8988T (cell line): Measurements from ENCODE around the gene SEC14L6.
"Not testable (repeated sequence)": the region's sequence is repeated elsewhere in the genome, so short reads cannot be mapped to it uniquely, and the experiment has no call there.

ENCODE experiments used
- DNase-seq: peaks from one replicate; pipeline ENCODE4 v3.0.0; 2011

Gene SEC14L6

DNA sequence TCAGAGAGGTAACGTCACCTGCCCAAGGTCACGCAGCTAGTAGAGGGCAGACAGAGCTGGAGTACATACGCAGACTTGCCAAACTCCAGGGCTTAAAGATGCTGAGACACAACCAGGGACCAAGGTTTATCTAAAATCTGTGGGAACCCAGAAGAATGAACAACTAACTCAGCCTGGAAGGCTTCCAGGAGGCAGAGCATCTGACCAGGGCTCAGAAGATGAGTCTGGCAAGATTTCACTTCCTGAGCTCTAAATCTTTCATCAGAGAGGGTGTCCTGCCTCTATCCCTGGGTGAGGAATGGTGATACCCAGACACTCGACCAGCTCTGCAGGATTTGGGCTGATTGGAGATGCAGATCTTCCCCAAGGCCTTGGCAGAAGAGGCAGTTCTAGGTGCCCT, 18.8 kb upstream of the SEC14L6 start:
- no peak for DNase-seq

DNA sequence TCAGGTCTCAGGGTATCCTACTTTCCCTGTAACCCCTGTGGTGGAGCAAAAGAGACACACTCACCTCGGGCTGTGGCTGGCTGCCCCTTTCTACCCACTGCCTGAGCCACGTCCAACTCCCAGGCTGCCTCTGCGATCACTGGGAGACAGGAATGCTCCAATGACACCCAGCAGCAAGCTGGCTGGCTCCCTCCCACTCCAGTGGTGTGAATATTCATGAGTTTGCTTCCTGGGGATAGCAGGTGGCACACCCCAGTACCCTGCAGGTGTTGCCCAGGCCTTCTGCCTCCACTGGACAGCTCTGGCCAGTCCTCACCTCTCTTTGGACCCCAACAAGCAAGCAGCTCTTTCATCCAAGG, 18.2 kb upstream of the SEC14L6 start:
- no peak for DNase-seq

DNA sequence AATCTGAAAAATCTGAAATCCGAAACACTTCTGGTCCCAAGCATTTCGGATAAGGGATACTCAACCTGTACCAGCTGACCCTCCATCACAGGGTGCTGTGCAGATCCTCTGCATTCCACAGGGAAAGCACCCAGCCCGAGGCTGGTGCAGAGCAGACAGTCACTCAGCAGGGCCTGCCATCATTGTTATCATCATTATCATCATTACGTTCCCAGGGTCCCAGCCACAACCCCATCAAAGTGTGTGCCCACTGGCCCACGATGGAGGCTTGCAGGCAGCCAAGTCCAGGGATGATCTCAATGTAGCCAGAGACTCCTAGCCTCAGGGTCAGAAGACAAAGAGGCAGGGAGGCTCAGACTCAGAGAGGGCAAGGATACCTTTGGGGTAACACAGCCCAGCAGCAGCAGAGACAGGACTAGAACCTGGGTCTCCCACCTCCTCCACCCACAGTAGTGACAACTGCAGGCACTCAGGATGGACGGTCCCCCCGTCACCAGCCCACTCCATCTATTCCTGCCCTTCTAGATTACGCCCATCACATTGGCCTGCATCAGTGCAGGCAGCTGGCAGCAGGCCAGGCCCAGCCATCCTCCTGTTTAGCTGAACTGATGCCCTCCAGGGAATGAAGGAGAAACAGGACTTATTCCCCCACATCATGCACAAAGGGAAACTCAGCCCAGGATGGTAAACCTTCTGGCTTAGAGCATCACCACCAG, 17.7 kb upstream of the SEC14L6 start:
- no peak for DNase-seq

DNA sequence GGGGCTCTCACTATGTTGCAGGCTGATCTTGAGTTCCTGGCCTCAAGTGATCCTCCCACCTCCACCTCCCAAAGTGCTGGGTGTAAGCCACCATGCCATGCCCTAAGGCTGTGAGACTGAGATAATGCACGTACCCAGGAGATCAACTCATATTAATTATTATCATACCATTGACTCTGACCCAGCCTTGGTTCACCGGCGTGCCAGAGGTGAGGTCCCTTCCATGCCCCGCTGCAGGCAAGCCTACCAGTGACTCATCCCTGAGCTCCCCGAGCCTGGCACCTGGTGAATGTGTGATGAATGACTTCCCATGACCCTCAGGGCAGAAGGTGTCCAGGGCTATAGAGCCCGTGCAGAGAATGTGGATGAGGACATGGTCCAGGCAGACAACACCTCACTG, 15.8 kb upstream of the SEC14L6 start:
- no peak for DNase-seq

DNA sequence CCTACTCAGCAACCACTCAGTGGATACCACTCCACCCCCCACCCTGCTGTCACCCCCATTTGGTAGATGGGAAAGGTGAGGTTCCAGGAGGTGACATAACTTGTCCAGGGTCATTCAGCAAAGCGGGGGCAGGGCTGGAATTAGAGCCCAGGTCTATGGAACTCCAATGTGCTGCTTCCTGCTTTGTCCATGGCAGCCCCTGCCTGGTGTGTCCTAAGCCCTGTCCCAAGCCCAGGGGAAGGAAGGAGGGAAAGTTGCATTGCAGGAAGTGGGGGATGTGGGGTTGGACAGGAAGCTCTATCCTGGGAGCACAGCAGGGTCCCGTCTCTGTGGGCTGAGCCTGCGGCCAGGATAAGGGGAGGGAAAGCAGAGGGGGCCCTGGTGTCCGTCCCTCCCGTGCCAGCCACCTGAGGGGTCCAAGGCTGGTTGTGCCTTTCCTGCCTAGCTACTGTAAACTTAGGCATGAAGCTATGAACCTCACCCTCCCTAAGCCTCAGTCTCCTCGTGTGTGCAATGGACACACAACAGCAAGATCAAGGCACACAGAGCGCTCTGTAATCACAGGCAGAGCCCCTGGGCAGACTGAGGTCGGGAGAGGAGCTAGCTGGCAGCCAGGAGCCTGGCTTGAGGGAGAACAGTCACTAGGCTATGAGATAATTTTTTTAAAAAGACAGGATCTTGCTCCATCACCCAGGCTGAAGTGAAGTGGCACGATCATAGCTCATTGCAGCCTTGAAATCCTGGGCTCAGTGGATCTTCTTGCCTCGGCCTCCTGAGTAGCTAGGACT, 15.1 kb upstream of the SEC14L6 start:
- no peak for DNase-seq

DNA sequence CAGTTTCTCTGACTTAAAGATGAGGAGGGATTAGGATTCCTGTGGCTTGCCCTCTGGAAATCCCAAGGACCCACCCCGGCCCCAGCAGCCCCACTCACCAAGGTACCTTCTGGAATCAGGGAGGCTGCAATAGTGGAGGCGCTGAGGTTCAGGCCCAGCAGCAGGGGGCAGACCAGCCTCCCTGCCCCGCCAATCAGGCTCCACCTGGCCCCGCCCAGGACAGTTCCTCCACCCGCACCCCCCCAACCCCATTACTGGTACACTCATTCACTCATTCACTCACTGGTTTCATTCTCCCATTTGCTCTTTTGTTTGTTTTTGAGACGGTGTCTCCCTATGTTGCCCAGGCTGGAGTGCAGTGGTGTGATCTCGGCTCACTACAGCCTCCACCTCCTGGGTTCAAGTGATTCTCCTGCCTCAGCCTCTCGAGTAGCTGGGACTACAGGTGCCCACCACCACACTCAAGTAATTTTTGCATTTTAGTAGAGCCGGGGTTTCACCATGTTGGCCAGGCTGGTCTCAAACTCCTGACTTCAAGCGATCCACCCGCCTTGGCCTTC, 14.2 kb upstream of the SEC14L6 start:
- not testable (repeated sequence) for DNase-seq

DNA sequence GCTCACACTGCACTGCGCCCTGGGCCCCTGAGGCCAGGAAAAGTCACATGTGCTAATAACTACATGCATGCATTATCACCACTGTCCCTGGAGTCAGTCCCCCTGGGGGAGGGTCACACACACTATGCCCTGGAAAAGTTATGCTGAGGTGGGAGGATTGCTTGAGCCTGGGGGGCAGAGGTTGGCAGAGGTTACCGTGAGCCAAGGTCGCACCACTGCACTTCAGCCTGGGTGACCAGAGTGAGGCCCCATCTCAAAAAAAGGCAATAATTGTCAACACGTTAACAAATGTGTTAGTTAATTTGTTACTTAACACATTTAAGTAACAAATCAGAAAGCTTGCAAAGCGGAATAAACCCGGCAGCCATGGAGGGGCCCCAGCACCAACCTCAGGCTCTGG, 13.3 kb upstream of the SEC14L6 start:
- no peak for DNase-seq

DNA sequence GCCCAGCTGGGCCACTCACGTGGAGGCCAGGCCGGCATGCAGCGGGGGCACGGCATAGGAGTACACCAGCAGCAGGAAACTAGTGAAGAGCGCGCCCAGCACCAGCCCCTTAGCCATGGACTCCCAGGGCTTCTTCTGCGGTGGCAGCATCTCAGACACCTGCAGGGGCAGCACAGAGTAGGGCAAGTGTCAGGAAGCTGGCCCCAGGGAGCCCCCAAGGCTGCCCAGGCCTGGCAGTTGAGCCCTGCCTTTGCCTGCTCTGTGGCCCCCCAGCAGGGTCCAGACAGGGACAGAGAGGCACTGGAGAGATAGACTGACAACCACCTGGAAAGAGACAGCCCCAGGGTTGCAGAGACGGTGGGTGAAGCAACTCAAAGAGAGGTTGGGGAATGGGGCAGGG, 10.7 kb upstream of the SEC14L6 start:
- DNase-seq: no peak

DNA sequence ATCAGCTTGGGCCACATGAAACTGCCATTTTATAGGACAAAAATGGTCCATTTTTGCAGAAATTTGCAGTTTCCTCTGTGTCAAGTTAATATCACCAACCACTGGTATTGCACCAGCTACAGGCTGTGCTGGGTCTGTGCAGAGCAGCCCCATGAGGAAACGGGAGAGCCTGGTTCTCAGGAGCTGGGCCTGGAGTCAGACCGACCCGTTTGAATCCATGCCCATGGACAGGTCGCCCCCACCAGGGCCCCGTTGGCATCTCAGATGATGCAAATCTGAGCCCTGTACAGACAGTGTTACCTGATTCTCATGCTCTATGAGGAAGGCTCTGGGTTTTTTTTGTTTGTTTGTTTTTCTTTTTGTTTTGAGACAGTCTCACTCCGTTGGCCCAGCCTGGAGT, 9.8 kb upstream of the SEC14L6 start:
- DNase-seq: no peak

DNA sequence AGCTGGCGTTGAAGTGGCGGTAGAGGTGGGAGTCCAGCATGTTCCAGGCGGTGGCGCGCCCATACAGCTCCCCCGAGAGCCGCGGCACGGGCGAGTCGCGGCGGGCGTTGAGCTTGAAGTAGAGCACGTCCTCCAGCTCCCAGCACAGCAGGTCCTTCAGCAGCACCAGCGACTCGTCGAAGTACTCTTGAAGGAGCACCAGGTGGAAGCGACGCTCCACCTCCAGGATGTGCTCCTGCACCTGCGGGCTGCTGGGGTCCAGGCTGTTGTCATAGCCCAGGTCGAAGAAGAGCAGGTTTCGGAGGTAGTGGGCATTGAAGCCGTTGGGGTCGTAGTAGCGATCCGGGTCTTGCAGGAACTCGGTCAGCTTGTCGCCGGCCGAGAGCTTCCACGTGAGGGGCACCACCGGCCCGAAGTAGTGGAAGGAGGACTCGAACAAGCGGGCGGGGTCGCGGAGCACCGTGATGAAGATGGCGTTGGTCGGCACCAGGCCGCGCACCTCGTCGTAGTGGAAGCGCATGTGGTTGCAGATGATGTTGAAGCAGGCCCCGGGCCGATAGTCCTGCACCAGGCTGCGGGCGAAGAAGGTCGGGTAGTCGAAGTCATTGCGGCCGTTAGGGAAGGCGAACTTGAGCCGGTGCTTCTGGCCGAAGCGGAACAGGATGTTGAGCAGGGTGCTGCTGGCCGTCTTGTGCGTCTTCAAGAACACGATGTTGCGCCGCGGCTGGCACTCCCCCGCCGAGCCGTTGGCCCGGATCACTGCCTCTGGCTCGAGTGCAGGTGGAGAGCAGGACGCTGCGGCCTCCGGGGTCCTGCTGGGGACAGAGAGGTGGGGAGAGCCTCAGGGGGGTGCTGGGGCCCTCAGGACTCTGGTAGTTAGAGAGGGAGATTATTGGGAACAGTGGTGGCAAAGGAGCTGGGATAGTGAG, 9.0 kb upstream of the SEC14L6 start:
- no peak for DNase-seq

DNA sequence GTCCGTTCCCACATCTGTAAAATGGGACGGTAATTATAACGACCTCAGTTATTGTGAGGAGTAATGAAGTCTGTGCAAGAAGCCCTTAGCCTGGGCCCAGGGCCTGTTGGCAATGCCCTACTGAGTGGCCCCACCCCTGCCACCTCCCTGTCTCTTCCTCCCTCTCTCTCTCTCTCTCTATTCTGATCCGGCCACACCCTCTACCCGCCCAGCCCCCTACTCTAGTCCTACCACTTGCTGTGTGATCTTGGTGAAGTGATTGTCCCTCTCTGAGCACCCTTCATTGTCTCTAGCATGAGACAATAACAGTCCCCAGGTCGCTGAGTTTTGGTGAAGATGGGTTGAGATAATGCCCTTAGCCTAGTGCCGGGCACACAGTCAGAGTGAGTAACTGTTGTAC, 7.4 kb upstream of the SEC14L6 start:
- DNase-seq: no peak

DNA sequence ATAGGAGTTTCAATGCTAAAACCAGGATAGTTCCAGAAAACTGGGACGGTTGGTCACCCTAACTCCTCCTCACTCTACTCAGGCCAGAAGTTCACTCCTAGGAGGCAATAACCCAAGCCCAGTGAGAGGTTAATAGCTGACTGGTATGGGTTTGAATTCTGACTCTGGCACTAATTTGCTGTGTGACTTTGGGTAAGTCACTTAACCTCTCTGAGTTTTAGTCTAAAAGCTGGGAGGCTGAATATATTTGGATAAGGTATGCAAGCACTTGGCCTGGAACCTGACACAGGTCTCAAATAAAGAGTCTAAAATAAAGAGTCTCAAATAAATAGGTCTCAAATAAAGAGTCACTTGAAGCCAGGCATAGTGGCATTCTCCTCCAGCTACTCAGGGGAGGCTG, 6.2 kb upstream of the SEC14L6 start:
- no peak for DNase-seq

DNA sequence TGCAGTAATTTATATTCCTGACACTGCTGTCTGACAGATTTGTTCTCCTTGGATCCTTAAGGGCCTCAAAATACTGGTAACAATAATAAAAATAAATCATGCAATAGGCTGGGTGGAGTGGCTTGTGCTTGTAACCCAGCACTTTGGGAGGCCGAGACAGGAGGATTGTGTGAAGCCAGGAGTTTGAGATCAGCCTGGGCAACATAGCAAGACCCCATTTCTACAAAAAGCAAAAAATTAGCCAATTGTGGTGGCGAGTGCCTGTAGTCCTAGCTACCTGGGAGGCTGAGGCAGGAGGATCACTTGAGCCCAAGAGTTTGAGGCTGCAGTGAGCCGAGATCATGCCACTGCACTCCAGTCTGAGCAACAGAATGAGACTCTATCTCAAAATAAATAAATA, 5.3 kb upstream of the SEC14L6 start:
- not testable (repeated sequence) for DNase-seq

DNA sequence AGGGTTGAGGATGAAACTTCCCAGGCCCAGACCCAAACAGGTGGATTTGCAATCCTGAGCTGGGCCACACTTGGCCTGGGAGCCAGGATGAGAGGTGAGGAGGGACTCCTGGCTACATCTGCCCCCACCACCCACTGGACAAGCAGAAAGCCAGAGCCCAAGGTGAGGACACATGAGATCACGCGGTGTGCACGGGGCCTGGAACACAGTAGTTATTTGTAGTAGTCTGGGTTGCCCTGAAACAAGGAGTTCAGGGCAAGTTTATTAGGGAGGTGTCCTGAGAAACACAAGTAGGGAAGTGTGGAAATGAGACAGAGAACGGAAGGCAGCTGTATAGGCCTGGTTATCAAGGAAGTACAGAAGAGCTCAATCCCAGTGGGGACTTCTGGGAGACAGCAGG, 647 bp upstream of the SEC14L6 start:
- DNase-seq: no peak

DNA sequence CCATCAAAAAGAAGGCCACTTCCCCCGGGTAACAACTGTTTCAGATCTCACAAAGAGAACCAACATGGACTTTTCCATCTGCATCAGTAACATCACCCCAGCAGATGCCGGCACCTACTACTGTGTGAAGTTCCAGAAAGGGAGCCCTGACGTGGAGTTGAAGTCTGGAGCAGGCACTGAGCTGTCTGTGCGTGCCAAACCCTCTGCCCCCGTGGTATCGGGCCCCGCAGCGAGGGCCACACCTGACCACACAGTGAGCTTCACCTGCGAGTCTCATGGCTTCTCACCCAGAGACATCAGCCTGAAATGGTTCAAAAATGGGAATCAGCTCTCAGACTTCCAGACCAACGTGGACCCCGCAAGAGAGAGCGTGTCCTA, 3.7 kb downstream of the SEC14L6 start:
- DNase-seq: no peak

DNA sequence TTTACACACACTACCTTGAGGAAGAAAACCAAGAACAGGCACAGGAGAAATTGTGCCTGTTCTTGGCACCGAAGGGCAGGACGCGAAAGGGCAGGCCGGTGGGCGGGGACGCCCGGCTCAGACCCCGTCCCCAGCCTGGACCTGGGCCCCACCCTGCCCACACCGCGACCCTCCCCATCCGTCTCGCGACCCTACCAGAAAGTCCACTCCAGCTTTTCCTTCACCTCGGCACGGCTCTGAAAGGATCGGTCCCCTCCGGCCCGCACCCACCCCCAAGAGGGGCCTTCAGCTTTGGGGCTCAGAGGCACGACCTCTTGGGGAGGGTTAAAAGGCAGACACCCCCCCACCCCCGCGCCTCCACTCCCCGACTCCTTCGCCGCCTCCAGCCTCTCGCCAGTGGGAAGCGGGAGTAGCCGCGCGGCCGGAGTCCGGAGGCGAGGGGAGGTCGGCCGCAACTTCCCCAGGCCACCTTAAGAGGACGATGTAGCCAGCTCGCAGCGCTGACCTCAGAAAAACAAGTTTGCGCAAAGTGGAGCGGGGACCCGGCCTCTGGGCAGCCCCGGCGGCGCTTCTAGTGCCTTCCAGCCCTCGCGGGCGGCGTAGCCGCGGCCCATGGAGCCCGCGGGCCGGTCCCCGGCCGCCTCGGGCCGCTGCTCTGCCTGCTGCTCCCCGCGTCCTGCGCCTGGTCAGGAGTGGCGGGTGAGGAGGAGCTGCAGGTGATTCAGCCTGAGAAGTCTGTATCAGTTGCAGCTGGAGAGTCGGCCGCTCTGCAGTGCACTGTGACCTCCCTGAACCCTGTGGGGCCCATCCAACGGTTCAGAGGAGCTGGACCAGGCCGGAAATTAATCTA, 4.4 kb downstream of the SEC14L6 start:
- no peak for DNase-seq

DNA sequence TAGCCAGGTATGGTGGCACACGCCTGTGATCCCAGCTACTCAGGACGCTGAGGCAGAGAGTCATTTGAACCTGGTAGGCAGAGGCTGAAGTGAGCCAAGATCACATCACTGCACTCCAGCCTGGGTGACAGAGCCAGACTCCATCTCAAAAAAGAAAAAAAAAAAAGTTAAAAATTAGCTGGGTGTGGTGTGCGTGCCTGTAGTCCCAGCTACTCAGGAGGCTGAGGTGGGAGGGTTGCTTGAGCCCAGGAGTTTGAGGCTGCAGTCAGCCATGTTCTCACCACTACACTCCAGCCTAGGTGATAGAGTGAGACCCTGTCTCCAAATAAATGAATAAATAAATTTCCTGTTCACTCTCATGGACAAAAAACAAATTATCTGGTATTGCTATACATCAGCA, 5.0 kb downstream of the SEC14L6 start:
- not testable (repeated sequence) for DNase-seq

DNA sequence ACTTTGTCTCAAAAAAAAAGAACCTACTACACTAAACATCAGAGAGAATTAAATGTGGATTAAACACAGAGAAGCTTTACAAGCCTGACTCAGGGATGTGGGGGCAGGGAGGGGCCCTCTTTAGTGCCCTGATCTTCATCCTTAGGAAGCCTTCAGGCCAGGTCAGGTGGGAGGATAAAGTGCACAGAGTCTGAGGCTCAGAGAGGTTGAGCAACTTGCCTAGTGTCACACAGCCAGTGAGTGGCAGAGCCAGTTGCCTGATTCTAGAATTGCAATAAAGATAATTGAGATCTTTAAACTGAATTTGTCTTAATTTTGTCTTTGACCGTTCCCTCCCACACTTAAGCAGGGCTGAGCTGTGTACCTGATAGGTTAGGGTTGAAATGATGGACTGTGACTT, 7.2 kb downstream of the SEC14L6 start:
- DNase-seq: no peak

DNA sequence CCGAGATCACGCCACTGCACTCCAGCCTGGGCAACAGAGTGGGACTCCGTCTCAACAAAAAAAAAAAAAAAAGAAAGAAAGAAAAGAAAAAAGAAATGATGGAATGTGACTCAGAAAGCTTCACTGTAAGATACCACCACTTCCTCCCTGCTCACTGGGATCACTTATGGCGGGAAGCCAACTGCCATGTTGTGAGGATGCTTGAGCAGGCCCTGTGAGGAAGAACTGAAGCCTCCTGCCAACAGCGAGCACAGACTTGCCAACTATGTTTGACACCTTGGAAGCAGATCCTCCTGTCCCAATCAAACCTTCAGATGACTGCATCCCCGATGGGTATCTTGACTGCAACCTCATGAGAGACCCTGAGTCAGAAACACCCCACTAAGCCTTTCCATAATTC, 8.3 kb downstream of the SEC14L6 start:
- no peak for DNase-seq

DNA sequence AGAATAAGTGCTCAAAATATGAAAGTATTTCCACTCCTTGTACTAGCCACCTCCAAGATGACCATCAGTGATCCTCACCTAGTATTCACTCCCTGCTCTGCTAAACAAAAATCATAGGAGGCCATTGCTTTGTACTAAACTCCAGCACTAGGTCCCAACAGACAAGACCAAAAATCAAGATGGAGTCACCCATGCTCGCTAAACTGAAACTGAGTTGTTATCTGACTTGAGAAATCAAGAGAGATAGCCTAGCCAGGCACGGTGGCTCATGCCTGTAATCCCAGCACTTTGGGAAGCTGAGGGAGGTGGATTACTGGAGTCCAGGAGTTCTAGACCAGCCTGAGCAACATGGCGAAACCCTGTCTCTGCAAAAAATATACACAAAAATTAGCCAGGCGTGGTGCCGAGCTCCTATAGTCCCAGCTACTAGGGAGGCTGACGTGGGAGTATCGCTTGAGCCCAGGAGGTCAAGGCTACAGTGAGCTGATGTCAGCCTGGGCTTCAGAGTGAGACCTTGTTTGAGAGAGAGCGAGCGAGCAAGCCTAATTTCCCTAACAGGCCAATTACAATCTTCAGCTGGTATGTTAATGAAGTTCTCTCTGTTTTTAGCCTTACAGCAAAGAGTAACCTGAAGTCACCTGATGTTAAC, 9.3 kb downstream of the SEC14L6 start:
- DNase-seq: no peak

DNA sequence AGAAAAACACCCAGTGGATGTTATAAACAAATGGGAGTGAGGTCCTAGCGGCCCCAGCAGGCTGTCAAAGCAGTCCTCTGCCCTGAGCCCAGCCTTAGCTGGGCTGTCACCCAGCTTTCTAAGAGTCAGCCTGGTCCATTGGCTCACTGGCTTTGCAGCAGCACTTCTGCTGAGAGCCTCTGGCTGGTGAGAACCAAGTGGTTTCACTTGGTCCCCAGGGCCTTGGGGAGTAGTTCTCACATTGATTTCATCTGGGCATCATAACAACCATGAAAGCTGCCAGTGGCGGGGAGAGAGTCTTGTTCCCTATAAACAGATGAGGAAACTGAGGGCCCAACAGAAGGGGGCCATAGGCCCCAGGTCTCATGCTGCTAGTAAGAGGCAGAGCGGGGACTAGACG, 11.4 kb downstream of the SEC14L6 start:
- DNase-seq: no peak
